ENCODE results near the gene LDLRAP1. TPM values are rescaled to one million over a fixed set of nuclear protein-coding genes. Genes with fewer than 3 reads are reported as not detected.

The LDLRAP1 gene
- total and polyA plus RNA-seq, 2 of the 4 experiments (the other 2 are of a cell fraction), result 4.5 to 14.4 TPM

DNA sequence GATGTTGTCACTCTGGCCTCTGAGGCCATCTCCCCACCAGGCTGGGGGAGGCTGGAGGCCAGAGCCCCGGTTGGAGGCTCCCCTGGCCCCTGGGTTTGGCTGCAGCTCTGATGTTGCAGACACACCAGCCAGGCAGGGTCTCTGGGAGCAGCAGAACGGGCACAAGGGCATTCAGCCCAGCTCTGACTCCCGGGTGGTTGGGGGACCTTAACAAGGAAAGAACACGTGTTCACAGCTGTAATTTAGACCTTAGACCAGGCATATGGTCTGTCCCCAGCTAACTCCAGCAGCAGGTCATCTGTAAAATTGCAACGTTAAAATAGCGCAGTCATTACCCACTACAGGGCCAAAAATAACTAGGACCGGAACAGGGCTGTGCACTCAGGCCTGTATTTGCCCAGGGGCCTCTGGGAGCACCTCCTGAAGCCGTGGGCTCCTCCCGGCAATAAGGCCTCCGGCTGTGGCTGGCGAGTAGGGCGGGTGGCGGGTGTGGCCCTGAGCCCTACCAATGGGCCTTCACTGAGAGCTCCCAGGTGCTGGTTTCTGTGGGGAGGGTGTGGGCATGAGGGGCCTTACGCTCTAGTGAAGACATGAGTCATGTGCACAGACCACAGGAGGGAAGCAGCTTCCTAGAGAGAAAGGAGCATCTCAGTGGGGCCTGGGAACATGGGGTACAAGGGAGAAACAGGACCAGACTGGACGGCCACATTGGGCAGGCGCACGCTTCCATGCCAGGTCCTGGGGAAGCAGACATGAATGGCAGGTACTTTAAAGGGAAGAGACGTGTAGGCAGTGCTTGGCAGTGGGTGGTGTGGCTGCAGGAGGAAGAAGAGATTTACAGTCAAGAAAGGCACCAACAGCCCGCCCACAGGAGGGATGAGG lies 6.1 kb downstream of the LDLRAP1 start:
- Histone ChIP-seq H4K20me1 (ENCODE audit: insufficient read depth, low read length) (peaks cover 19% of the 10 kb centered on the region; the same call in 1 of the 2 replicates), H3K9me3 (ENCODE audit: control insufficient read depth, insufficient read depth, low read length) (no peaks in the 10 kb centered on the region), H3K4me3 (ENCODE audit: insufficient read depth, low read depth, low read length) (no peak overlapping the region), H2AFZ (replicated peaks; ENCODE audit: low read length, poor library complexity) (no peak overlapping the region), H3K4me2 (ENCODE audit: low read depth, low read length) (no peak overlapping the region), H2AK9ac (replicated peaks; ENCODE audit: low read depth, low read length, poor library complexity) (peak overlapping the region; percentile 3), H3K9me1 (ENCODE audit: insufficient read depth, low read length) (peaks cover 18% of the 10 kb centered on the region), H4K91ac (ENCODE audit: insufficient read depth, low read depth, low read length) (peak overlapping the region; percentile 38; the same call in 1 of the 2 replicates), H2BK5ac (ENCODE audit: low read depth, low read length, poor library complexity, severe bottlenecking) (no peak overlapping the region), H3K18ac (ENCODE audit: low read depth, low read length) (no peak overlapping the region), H3K4me1 (ENCODE audit: control insufficient read depth, insufficient read depth, low read length) (peaks cover 22% of the 10 kb centered on the region), H2AK5ac (ENCODE audit: low read depth, low read length) (peak overlapping the region; percentile 87), H3K27ac (ENCODE audit: insufficient read depth, low read length) (no peak overlapping the region), H2BK20ac (ENCODE audit: low read depth, low read length) (peak overlapping the region; percentile 4; the same call in 1 of the 2 replicates), H3K4ac (ENCODE audit: low read depth, low read length) (peak overlapping the region; percentile 69), H3K9ac (ENCODE audit: low read depth, low read length) (no peak overlapping the region), H3K14ac (replicated peaks; ENCODE audit: low read depth, low read length) (peak overlapping the region; percentile 53), H3K27me3 (ENCODE audit: control insufficient read depth, insufficient read depth, low read length) (no peaks in the 10 kb centered on the region), H2BK120ac (ENCODE audit: low read depth, low read length) (peak overlapping the region; percentile 4; the same call in 1 of the 2 replicates), H2BK15ac (ENCODE audit: low read depth, low read length) (0 out of 3 replicates have a peak overlapping the region, but pooled peaks have one; percentile 31), H3K23ac (ENCODE audit: low read depth, low read length) (no peak overlapping the region), H4K8ac (ENCODE audit: low read depth in 2 of 2, low read length in 2 of 2) (peak overlapping the region in 1 of 2 experiments; percentile 35; a peak in 1 of 4 replicates), H3K56ac (ENCODE audit: extremely low read depth, insufficient read depth, low read length) (no peak overlapping the region), H3K79me1 (ENCODE audit: low read depth in 1 of 2, low read length in 2 of 2) (peaks cover 30 to 82% of the 10 kb centered on the region in 2 experiments), H4K5ac (ENCODE audit: low read depth, low read length) (no peak overlapping the region; the same call in none of the 2 replicates), H3K36me3 (ENCODE audit: control insufficient read depth, insufficient read depth, low read length) (no peaks in the 10 kb centered on the region; the same call in 1 of the 2 replicates)
- DNase-seq, result peak; percentile 39
- ChIA-PET CTCF (interaction anchor here (1.1 kb wide), 1 partner anchor 18 kb away, joined by 4 read pairs; no protein-coding TSS in a partner anchor), POLR2A (ENCODE audit: unreplicated experiment) (no interaction called here)
- no peak for TF ChIP-seq NFE2L2 (IDR thresholded peaks at IDR 0.05; ENCODE audit: low read depth, low read length)
- no peak for TF ChIP-seq FOS (IDR thresholded peaks at IDR 0.05; ENCODE audit: low read depth, low read length)
- no peak for TF ChIP-seq CEBPB (IDR thresholded peaks at IDR 0.05; ENCODE audit: low read depth, low read length)
- no peak for TF ChIP-seq MAZ (IDR thresholded peaks at IDR 0.05; ENCODE audit: borderline replicate concordance, low read depth, low read length)
- no peak for TF ChIP-seq RFX5 (IDR thresholded peaks at IDR 0.05; ENCODE audit: low read depth, low read length)
- TF ChIP-seq CHD1 (IDR thresholded peaks at IDR 0.05; ENCODE audit: low read depth, low read length), result no peak
- TF ChIP-seq POLR2A (IDR thresholded peaks at IDR 0.05; ENCODE audit: low read depth, low read length), result no peak
- TF ChIP-seq, protein P1, sequence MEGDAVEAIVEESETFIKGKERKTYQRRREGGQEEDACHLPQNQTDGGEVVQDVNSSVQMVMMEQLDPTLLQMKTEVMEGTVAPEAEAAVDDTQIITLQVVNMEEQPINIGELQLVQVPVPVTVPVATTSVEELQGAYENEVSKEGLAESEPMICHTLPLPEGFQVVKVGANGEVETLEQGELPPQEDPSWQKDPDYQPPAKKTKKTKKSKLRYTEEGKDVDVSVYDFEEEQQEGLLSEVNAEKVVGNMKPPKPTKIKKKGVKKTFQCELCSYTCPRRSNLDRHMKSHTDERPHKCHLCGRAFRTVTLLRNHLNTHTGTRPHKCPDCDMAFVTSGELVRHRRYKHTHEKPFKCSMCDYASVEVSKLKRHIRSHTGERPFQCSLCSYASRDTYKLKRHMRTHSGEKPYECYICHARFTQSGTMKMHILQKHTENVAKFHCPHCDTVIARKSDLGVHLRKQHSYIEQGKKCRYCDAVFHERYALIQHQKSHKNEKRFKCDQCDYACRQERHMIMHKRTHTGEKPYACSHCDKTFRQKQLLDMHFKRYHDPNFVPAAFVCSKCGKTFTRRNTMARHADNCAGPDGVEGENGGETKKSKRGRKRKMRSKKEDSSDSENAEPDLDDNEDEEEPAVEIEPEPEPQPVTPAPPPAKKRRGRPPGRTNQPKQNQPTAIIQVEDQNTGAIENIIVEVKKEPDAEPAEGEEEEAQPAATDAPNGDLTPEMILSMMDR (conservative IDR thresholded peaks at IDR 0.05; ENCODE audit: low read depth, low read length), result no peak
- no peak for TF ChIP-seq RAD21 (IDR thresholded peaks at IDR 0.05; ENCODE audit: low read length)
- TF ChIP-seq, protein P2, sequence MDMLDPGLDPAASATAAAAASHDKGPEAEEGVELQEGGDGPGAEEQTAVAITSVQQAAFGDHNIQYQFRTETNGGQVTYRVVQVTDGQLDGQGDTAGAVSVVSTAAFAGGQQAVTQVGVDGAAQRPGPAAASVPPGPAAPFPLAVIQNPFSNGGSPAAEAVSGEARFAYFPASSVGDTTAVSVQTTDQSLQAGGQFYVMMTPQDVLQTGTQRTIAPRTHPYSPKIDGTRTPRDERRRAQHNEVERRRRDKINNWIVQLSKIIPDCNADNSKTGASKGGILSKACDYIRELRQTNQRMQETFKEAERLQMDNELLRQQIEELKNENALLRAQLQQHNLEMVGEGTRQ (IDR thresholded peaks at IDR 0.05; ENCODE audit: low read depth, low read length), result no peak
- no peak for TF ChIP-seq BHLHE40 (IDR thresholded peaks at IDR 0.05; ENCODE audit: low read depth, low read length)
- no peak for TF ChIP-seq MAFK (IDR thresholded peaks at IDR 0.05; ENCODE audit: low read depth, low read length)
- TF ChIP-seq RCOR1 (IDR thresholded peaks at IDR 0.05; ENCODE audit: insufficient replicate concordance, low read length), result no peak
- TF ChIP-seq SMC3 (IDR thresholded peaks at IDR 0.05; ENCODE audit: low read depth, low read length), result no peak
- no peak for TF ChIP-seq MXI1 (IDR thresholded peaks at IDR 0.05; ENCODE audit: borderline replicate concordance, low read depth, low read length)
- dilution Hi-C loops (cut with HindIII; ENCODE audit: low sequenced_read_pairs, unreplicated experiment), result no loop called here
- no peak; the same call in 1 of the 2 replicates for ATAC-seq (ENCODE audit: low read depth)
- in situ Hi-C loops (cut with MboI; ENCODE audit: low sequenced_read_pairs), result no loop called here
- BruUV-seq (replicated peaks), result no TSS peak
- intact Hi-C loops (cut with micrococcal nuclease), result no loop called here
- WGBS, 2 experiments (ENCODE audit: extremely low coverage in 2 of 2, insufficient read length in 1 of 2), result 77% methylated on average over 11 of the region's 19 CpGs; no CpG with 5 or more reads in 1 of the 2 experiments
